IMR-90 (cell line): Measurements from ENCODE around the gene TGFB3.

Source experiments
- RFX5 ChIP-seq: IDR thresholded peaks from 2 replicates; pipeline ENCODE4 v1.8.0; 2012; ENCODE audit warnings: low read depth, mild to moderate bottlenecking, low read length, moderate library complexity
- TF ChIP-seq, protein P1 (sequence below): conservative IDR thresholded peaks from 2 replicates; pipeline ENCODE4 v1.5.1; 2012; ENCODE audit warnings: mild to moderate bottlenecking, low read depth, low read length, improper control_type of control experiment

DNA sequence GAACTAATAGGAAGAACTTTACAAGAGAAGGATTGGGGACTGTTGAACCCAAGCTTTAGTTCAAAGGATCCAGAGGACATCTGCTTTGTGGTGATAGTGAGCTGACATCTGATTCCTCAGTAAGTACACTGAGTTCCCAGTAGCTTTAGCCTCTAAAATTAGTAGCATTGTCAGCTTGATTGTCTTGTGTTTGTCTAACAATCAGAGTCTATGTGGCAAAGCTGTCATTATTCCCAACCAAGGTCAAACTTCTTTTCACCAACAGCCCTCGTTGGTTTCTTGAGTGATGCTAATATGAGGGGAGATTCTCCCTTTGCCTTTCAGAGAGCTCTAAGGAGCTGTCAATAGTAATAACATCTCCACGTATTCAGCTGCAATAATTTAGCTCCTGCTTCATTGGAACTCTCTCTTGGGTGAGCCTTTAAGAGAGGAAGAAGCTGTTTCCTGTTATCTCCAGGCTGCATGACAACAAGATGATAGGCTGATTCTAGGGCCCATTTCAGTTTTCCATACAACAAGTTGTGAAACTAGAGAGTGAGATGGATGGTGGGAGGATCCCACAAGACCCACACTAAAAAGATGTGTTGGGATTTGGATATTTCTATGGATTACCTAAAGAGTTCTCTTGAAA, 46.7 kb downstream of the TGFB3 start:
- TF ChIP-seq RFX5, result no peak
- TF ChIP-seq, protein P1, sequence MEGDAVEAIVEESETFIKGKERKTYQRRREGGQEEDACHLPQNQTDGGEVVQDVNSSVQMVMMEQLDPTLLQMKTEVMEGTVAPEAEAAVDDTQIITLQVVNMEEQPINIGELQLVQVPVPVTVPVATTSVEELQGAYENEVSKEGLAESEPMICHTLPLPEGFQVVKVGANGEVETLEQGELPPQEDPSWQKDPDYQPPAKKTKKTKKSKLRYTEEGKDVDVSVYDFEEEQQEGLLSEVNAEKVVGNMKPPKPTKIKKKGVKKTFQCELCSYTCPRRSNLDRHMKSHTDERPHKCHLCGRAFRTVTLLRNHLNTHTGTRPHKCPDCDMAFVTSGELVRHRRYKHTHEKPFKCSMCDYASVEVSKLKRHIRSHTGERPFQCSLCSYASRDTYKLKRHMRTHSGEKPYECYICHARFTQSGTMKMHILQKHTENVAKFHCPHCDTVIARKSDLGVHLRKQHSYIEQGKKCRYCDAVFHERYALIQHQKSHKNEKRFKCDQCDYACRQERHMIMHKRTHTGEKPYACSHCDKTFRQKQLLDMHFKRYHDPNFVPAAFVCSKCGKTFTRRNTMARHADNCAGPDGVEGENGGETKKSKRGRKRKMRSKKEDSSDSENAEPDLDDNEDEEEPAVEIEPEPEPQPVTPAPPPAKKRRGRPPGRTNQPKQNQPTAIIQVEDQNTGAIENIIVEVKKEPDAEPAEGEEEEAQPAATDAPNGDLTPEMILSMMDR, result no peak
